GM19193 (cell line): ENCODE data around the gene POLR3A.

Experiments
- POLR2A ChIP-seq: IDR thresholded peaks from 4 replicates; pipeline ENCODE4 v1.6.1; 2011; ENCODE audit not compliant: insufficient read depth, insufficient read length; ENCODE audit errors: extremely low read depth

Gene POLR3A

DNA sequence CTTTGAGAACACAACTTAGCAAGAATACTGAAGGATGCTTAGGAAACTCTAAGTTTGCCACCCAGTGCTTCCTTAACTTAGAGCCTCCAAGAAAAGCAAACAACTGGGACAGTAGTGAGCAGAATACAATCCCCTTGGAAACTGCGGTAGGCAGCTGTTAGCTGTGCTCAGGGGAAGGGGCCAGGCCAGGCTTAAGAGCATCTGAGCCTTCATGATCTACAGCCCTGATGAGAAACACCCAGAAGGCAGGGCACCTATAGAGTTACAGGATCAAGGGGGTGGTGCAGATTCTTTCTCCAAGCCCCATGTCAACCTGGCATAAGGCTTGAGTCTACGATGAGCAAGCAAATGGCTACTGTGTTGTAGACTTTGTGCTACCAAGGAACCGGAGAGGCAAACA lies 51.4 kb downstream of the POLR3A start:
- TF ChIP-seq POLR2A, result no peak

DNA sequence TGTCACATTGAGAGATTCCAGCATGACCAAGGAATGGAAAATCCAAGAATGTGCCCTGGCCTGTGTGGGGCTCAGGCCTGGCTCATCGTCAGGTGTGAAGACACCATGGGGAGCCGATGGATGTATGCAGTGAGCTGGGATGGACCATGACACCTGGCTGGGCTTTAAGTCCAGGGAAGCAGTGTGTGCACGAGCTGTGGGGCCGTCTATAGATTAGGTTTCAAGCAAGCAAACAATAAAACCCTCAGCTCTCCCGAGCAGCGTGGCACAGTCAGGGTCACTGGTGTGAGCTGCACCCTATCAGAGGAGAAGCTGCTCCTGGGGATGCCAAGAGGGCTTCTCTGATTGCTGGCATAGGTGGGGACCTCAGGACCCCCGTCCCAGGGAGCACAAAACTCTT lies 52.3 kb downstream of the POLR3A start:
- TF ChIP-seq POLR2A, result no peak

- no peak for TF ChIP-seq POLR2A
Observed at GRCh38 chr10:77975086-77975666, 54.1 kb downstream of the POLR3A start.

GRCh38 chr10:77974396-77975074 lies 54.8 kb downstream of the POLR3A start:
- no peak for TF ChIP-seq POLR2A

- no peak for TF ChIP-seq POLR2A
Observed at GRCh38 chr10:77973276-77973675, 56.0 kb downstream of the POLR3A start.

DNA sequence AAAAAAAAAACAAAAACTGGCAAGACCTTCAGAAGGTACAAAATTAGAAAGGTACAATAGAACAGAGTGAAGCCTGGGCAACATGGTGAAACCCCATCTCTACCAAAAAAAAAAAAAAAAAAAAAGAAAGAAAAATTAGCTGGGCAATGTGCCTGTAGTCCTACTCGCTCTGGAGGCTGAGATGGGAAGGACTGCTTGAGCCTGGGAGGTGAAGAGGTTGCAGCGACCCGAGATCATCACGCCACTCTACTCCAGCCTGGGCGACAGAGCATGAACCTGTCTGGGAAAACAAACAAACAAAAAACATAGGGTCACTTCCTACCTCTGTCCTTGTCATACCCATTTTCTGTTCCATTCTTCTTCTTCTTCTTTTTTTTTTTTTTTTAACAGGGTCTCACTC lies 57.2 kb downstream of the POLR3A start:
- no peak for TF ChIP-seq POLR2A

DNA sequence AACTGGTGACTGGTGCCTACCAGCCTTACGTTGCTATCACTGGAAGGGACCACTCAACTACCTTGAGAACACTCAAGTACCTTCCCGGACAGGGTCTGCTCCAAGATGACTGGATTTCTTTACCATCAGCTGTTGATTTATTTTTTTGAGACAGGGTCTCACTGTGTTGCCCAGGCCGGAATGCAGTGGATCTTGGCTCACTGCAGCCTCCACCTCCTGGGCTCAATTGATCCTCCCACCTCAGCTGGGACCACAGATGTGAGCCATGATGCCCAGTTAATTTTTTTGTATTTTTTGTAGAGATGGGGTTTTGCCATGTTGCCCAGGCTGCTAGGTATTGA lies 57.5 kb downstream of the POLR3A start:
- TF ChIP-seq POLR2A, result no peak

DNA sequence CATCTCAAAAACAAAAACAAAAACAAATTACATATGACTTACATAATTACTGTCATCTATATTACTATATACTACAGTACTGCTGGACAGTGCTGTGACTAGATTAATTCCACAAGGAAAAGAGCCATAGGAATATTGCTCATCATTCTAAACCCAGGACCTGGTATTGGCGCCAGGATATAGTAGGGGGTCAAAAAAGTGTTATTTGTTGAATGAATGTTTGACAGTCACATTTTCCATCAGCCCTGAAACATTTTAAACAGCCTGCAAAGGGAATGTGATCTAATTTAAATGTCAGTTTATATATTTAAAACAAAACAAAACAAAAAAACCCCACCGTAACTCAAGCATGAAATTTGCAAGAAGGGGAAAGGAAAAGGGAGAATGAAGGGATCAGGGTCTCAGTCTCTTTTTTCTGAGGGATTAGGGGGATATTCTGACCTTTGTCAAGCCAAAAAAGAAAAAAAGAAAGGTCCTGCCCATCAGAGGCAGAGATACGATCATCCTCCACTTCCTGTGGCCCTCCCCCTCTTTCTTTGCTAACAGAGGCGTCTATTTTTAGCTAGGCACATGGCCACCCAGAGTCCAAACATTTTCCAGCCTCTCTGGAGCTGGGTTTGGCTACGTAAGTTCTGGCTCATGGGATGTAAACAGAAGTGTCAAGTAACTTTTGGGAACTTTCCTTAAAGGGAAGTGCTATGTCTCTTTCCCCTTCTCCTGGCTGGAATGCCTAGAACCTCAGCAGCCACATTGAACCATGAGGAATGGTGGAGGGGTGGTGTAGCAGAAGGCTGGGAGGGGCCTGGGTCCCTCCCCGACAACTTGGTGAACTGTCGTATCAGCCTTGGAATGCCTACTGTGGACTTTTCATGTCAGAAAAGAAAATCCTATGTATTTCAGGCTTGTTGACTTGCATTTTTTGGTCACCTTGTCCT lies 58.2 kb downstream of the POLR3A start:
- no peak for TF ChIP-seq POLR2A

DNA sequence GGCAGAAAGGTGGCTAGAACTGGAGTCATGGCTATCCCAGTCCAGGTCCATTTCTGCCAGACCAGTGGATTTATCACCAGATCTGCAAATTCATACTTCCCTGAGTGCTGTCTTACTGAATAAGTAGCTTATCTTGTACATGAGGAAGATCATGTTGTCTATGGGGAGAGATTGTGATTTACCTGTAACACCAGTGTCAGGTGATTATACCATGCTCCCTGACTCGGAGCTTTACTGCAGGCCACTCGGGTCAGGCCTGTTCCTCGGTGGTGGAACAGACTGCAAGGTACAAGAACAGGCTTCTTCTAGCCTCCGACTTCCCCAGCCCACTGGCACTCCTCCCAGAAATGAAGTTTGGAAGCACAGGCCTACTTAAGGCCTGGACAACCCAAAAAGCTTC lies 60.2 kb downstream of the POLR3A start:
- TF ChIP-seq POLR2A, result no peak

GRCh38 chr10:77967611-77968022 lies 61.7 kb downstream of the POLR3A start:
- no peak for TF ChIP-seq POLR2A

- TF ChIP-seq POLR2A, result no peak
Observed at GRCh38 chr10:77965294-77965693, 64.0 kb downstream of the POLR3A start.

DNA sequence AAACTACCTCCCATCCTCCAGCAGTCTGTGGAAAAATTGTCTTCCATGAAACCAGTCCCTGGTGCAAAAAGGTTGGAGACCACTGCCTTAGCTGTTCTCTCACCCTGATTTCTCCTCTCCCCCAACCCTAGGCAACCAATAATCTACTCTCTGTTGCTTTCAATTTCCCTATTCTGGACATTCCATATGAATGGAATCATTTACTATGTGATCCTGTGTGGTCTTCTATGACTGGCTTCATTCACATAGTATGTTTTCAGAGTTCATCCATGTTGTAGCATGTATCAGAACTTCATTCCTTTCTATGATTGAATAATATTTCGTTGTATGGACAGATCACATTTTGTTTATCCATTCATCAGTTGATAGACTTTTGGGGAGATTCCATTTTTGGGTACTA lies 64.5 kb downstream of the POLR3A start:
- TF ChIP-seq POLR2A, result no peak

DNA sequence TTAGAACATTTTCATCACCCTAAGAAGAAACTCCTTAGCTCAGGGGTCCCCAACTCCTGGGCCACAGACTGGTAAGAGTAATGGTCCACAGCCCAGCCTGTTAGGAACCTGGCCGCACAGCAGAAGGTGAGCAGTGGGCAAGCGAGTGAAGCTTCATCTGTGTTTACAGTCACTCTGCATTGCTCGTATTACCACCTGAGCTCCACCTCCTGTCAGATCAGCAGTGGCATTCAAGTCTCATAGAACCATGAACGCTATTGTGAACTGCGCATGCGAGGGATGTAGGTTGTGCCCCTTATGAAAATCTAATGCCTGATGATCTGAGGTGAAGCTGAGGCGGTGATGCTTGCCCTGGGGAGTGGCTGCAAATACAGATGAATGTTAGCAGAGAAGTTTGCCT lies 65.4 kb downstream of the POLR3A start:
- TF ChIP-seq POLR2A, result no peak

GRCh38 chr10:77962350-77963146 lies 66.8 kb downstream of the POLR3A start:
- no peak for TF ChIP-seq POLR2A

GRCh38 chr10:77961668-77962067 lies 67.6 kb downstream of the POLR3A start:
- TF ChIP-seq POLR2A, result no peak
